ENCODE results near the gene ACP7.

GRCh38 chr19:39100500-39101166, 16.5 kb downstream of the ACP7 start:
- TF ChIP-seq POLR2AphosphoS5 (IDR thresholded peaks at IDR 0.05; ENCODE audit: low read depth, low read length) = no peak
- no peak for TF ChIP-seq POLR2A (IDR thresholded peaks at IDR 0.05; ENCODE audit: low read depth, low read length)
- TF ChIP-seq TAF1 (IDR thresholded peaks at IDR 0.05; ENCODE audit: borderline replicate concordance, low read depth, low read length) = no peak

Data from GM12892 (cell line).